ENCODE results near the gene DEFB114. TPM values are rescaled to one million over a fixed set of nuclear protein-coding genes. Genes with fewer than 3 reads are reported as not detected.

DEFB114 gene
- total RNA-seq, 2 donors from 2014 or later: not detected

DNA sequence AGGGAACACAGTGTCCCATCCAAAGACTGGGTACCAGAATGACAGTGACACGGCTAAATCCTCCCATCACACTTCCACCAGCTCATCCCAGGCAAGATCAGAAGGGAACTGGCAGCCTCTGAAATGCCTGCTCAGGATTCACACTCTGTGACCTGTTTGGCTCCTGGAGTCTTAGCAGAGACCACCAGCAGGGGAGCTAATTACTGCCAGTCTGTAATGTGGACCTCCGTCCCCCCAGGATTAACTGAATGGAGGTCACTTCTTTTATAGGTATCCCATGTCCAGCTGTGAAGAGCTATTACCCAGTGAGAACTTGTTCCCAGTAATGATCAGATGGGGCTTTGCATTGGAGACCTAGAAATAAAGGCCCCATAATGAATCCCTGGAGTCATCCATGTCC lies 45.2 kb downstream of the DEFB114 start:
- DNase-seq: peak; percentile 87
- Histone ChIP-seq H3K4me1 (ENCODE audit: control insufficient read depth, insufficient read depth, low read length) (peaks cover 4% of the 10 kb centered on the region), H3K36me3 (ENCODE audit: control insufficient read depth, insufficient read depth, low read length) (no peaks in the 10 kb centered on the region), H3K27me3 (ENCODE audit: control insufficient read depth, insufficient read depth, low read length, poor library complexity, severe bottlenecking) (no peaks in the 10 kb centered on the region), H3K27ac (ENCODE audit: low read depth, low read length) (no peak overlapping the region), H3K9ac (ENCODE audit: extremely low read depth, low read length, poor library complexity, severe bottlenecking) (no peak overlapping the region), H3K4me3 (ENCODE audit: low read length) (peak overlapping the region; percentile 39), H3K9me3 (ENCODE audit: control insufficient read depth, low read length) (no peaks in the 10 kb centered on the region)
- Mint-ChIP-seq H3K36me3 (ENCODE audit: low read depth) (no peaks in the 10 kb centered on the region), H3K4me1 (peaks cover 42% of the 10 kb centered on the region), H3K4me3 (no peak overlapping the region), H3K9me3 (no peaks in the 10 kb centered on the region), H3K27me3 (ENCODE audit: insufficient read depth) (no peaks in the 10 kb centered on the region), H3K27ac (no peak overlapping the region)
- 0 to 10% methylated on average over 1 to 2 of the region's 2 CpGs for WGBS, 2 experiments (ENCODE audit: insufficient coverage in 1 of 2, insufficient read length in 1 of 2)
- TF ChIP-seq, protein P1, sequence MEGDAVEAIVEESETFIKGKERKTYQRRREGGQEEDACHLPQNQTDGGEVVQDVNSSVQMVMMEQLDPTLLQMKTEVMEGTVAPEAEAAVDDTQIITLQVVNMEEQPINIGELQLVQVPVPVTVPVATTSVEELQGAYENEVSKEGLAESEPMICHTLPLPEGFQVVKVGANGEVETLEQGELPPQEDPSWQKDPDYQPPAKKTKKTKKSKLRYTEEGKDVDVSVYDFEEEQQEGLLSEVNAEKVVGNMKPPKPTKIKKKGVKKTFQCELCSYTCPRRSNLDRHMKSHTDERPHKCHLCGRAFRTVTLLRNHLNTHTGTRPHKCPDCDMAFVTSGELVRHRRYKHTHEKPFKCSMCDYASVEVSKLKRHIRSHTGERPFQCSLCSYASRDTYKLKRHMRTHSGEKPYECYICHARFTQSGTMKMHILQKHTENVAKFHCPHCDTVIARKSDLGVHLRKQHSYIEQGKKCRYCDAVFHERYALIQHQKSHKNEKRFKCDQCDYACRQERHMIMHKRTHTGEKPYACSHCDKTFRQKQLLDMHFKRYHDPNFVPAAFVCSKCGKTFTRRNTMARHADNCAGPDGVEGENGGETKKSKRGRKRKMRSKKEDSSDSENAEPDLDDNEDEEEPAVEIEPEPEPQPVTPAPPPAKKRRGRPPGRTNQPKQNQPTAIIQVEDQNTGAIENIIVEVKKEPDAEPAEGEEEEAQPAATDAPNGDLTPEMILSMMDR (conservative IDR thresholded peaks at IDR 0.05): peak; percentile 64

DNA sequence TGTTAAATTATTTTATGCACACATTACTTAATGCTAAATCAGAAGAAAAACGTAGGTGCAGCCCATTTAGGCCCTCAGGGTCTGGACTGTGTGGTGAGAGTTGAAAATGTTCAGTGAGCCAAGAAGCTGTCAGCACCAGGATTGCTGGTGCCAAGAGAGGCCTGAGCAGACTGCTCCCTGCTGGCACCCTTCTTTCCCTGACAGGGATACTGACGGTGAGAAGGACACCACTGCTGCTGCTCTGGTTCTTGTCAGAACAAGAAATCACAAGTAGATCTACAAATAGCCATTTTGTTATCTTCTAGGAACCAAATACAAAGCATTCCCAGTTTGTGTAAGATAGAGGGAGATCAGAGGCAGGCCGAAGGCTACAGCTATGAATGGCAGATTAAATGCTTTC lies 48.9 kb downstream of the DEFB114 start:
- Mint-ChIP-seq H3K36me3 (ENCODE audit: low read depth) (no peaks in the 10 kb centered on the region), H3K9me3 (no peaks in the 10 kb centered on the region), H3K27me3 (ENCODE audit: insufficient read depth) (no peaks in the 10 kb centered on the region), H3K27ac (peak overlapping the region; percentile 38), H3K4me3 (peak overlapping the region; percentile 11), H3K4me1 (peaks cover 62% of the 10 kb centered on the region)
- TF ChIP-seq, protein P1 (conservative IDR thresholded peaks at IDR 0.05): peak; percentile 52
- no peak overlapping the region for H3K4me3 ChIP-seq (ENCODE audit: low read length)
- DNase-seq: peak; percentile 77
- H3K9ac ChIP-seq (ENCODE audit: extremely low read depth, low read length, poor library complexity, severe bottlenecking): no peak overlapping the region
- H3K4me1 ChIP-seq (ENCODE audit: control insufficient read depth, insufficient read depth, low read length): peaks cover 4% of the 10 kb centered on the region
- H3K9me3 ChIP-seq (ENCODE audit: control insufficient read depth, low read length): no peaks in the 10 kb centered on the region
- WGBS, 2 experiments (ENCODE audit: insufficient coverage in 1 of 2, insufficient read length in 1 of 2): 32% methylated on average over 2 of the region's 3 CpGs; no CpG with 5 or more reads in 1 of the 2 experiments
- no peak overlapping the region for H3K27ac ChIP-seq (ENCODE audit: low read depth, low read length)
- H3K36me3 ChIP-seq (ENCODE audit: control insufficient read depth, insufficient read depth, low read length): no peaks in the 10 kb centered on the region
- H3K27me3 ChIP-seq (ENCODE audit: control insufficient read depth, insufficient read depth, low read length, poor library complexity, severe bottlenecking): no peaks in the 10 kb centered on the region

DNA sequence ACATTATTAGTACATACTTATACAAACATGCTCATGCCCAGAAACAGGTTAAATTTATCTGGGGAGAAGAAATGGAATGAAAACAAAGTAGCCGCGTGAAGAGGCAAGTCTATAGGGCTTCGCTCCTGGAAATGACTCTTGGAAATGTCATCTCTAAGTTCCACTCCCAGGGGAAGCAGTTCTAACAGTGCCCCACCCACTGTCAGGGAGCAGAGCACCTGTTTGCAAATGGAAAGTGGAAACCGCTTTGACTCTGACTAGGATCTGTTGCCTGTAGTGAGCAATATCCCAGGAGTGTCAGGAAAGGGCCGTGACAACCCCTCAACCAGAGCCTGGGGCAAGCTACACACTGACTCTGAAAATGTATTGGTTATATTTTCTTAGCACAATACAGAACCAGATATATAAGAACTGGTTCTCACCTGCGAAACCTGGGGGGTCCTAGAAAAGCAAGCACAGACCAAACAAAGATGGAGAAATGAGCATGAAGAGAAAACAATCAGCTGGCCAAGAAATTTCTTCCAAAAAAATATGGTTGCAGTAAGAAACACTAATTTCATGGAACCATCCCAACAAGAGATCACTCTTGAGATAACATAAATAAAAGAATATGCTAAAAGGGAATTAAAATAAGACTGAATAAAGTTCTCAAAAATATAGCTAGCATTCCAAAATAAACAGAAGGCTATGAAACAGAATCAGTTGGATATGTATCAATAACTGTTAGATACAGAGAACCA lies 50.2 kb downstream of the DEFB114 start:
- H3K4me1 Mint-ChIP-seq: peaks cover 61% of the 10 kb centered on the region
- 77% methylated on average over 6 of the region's 6 CpGs; no CpG with 5 or more reads in 1 of the 2 experiments for WGBS, 2 experiments (ENCODE audit: insufficient coverage in 1 of 2, insufficient read length in 1 of 2)

More for the DNA sequence above, 50.2 kb downstream of the DEFB114 start:
- H3K27ac ChIP-seq (ENCODE audit: low read depth, low read length): no peak overlapping the region
- no peaks in the 10 kb centered on the region for H3K36me3 ChIP-seq (ENCODE audit: control insufficient read depth, insufficient read depth, low read length)
- TF ChIP-seq, protein P1 (conservative IDR thresholded peaks at IDR 0.05): no peak
- no peak overlapping the region for H3K9ac ChIP-seq (ENCODE audit: extremely low read depth, low read length, poor library complexity, severe bottlenecking)
- no peaks in the 10 kb centered on the region for H3K27me3 ChIP-seq (ENCODE audit: control insufficient read depth, insufficient read depth, low read length, poor library complexity, severe bottlenecking)
- no peak overlapping the region for H3K27ac Mint-ChIP-seq
- no peaks in the 10 kb centered on the region for H3K27me3 Mint-ChIP-seq (ENCODE audit: insufficient read depth)
- DNase-seq: peak; percentile 54
- H3K4me3 ChIP-seq (ENCODE audit: low read length): no peak overlapping the region
- H3K4me1 ChIP-seq (ENCODE audit: control insufficient read depth, insufficient read depth, low read length): peaks cover 4% of the 10 kb centered on the region
- no peaks in the 10 kb centered on the region for H3K36me3 Mint-ChIP-seq (ENCODE audit: low read depth)
- H3K4me3 Mint-ChIP-seq: no peak overlapping the region
- no peaks in the 10 kb centered on the region for H3K9me3 Mint-ChIP-seq
- no peaks in the 10 kb centered on the region for H3K9me3 ChIP-seq (ENCODE audit: control insufficient read depth, low read length)
